GM19238 (cell line): ENCODE data around the gene PODXL.

Experiments used
- DNase-seq: peaks from one replicate; pipeline ENCODE4 v3.0.0; 2011; ENCODE audit warnings: low spot score; ENCODE audit not compliant: insufficient read length

Gene PODXL

DNA sequence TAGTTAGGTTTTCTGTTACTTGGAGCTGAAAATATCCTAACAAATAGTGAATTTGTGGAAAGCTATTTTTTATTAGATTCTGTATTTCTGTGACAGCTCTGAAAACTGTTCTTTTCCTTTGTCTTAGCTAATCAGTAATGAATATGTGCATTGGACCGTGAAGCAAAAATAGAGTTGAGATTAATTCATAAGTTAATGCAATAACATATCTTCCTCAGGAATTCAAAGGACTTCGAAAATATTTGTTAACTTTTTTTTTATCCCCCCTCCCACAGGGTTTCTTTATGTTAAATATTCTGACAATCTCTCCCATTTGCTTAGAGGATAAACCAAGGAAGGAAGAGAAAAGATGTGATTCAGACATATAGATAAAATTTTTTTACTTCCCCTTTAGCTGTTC lies 101.4 kb downstream of the PODXL start:
- DNase-seq: no peak

DNA sequence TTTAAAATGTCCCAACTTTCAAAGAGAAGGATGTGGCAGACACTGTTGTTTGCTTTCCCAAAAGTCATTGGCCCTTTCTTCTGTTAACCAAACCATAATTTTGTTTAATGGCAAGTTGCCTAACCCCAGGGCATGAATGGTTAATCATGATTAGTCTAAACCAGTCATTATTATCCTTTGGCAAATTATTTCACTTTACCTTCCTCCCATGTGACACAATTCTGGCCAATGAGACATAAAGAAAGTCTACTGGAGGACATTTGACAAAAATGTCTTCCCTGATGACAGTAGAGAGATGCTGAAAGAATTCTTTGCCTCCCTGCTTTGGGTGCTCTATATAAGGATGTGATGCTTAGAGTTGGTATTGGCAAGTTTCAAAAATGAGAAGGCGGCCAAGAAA lies 101.9 kb downstream of the PODXL start:
- no peak for DNase-seq
